HEK293 (cell line): ENCODE results near the gene RHOG.
"Not testable (repeated sequence)": the region's sequence is repeated elsewhere in the genome, so short reads cannot be mapped to it uniquely, and the experiment has no call there.

ENCODE experiments used
- CTCF ChIA-PET: fragments of 350-600 bp; formaldehyde crosslinking; extraction: SDS; loops from one replicate; lab custom pipeline; 2021; ENCODE audit warnings: antibody characterized with exemption; lab: Yijun Ruan, JAX
- POLR2A ChIA-PET: fragments of 300-600 bp; formaldehyde crosslinking; extraction: SDS; loops from one replicate; lab custom pipeline; 2020; ENCODE audit warnings: antibody characterized with exemption, inconsistent platforms; lab: Yijun Ruan, JAX
- H3K27ac ChIP-seq: fragments of 200-500 bp; sonication (Bioruptor generic); 2 replicates; pipeline ENCODE4 v1.5.1; 2014; ENCODE audit warnings: low read depth, low read length, control low read depth, inconsistent platforms; ENCODE audit errors: extremely low read depth
- H3K36me3 ChIP-seq, 2 experiments: fragments of 200-500 bp in 1 of 2; sonication (Bioruptor generic) in 1 of 2; 1 replicate in 1 of 2; 2 replicates in 1 of 2; pipeline ENCODE4 v1.5.1; 2014 to 2017; ENCODE audit warnings: inconsistent platforms in 2 of 2, low read length in 2 of 2; ENCODE audit not compliant: control insufficient read depth in 2 of 2, insufficient read depth in 1 of 2
- H3K4me1 ChIP-seq: fragments of 200-500 bp; sonication (Bioruptor generic); 2 replicates; pipeline ENCODE4 v1.5.1; 2014; ENCODE audit warnings: mild to moderate bottlenecking, low read length, inconsistent platforms; ENCODE audit not compliant: control insufficient read depth, insufficient read depth
- H3K4me3 ChIP-seq: 2 replicates; pipeline ENCODE4 v1.5.1; 2011; ENCODE audit warnings: low read depth, mild to moderate bottlenecking, control low read depth, low read length, moderate library complexity
- H3K9me3 ChIP-seq: fragments of 200-500 bp; sonication (Bioruptor generic); 2 replicates; pipeline ENCODE4 v1.5.1; 2014; ENCODE audit warnings: low read depth, low read length, inconsistent platforms; ENCODE audit not compliant: control insufficient read depth, insufficient read depth
- GLIS1 ChIP-seq: fragments of 450-650 bp; formaldehyde crosslinking; IDR thresholded peaks from 2 replicates; pipeline ENCODE4 v1.5.1; 2016; ENCODE audit warnings: missing biosample characterization, missing genetic modification characterization
- KLF9 ChIP-seq: fragments of 450-650 bp; formaldehyde crosslinking; IDR thresholded peaks from 2 replicates; pipeline ENCODE4 v1.5.1; 2016; ENCODE audit warnings: missing biosample characterization, missing genetic modification characterization, low read depth
- OSR2 ChIP-seq: fragments of 450-650 bp; formaldehyde crosslinking; IDR thresholded peaks from 2 replicates; pipeline ENCODE4 v1.5.1; 2016; ENCODE audit warnings: missing biosample characterization, missing genetic modification characterization
- PRDM1 ChIP-seq: fragments of 450-650 bp; formaldehyde crosslinking; IDR thresholded peaks from 2 replicates; pipeline ENCODE4; 2016; ENCODE audit warnings: missing biosample characterization, missing genetic modification characterization
- SETDB1 ChIP-seq: IDR thresholded peaks from one replicate; pipeline ENCODE4 v1.6.1; 2017; ENCODE audit warnings: mild to moderate bottlenecking, low read length, moderate library complexity, mixed read lengths; ENCODE audit not compliant: insufficient read length
- SP7 ChIP-seq: fragments of 450-650 bp; formaldehyde crosslinking; IDR thresholded peaks from 2 replicates; pipeline ENCODE4 v1.5.1; 2016; ENCODE audit warnings: missing biosample characterization, missing genetic modification characterization
- WT1 ChIP-seq: fragments of 450-650 bp; formaldehyde crosslinking; IDR thresholded peaks from 2 replicates; pipeline ENCODE4 v1.5.1; 2016; ENCODE audit warnings: missing biosample characterization, missing genetic modification characterization
- ZBTB17 ChIP-seq: fragments of 450-650 bp; formaldehyde crosslinking; IDR thresholded peaks from 2 replicates; pipeline ENCODE4 v1.5.1; 2016; ENCODE audit warnings: missing biosample characterization, missing genetic modification characterization
- ZEB2 ChIP-seq: fragments of 450-650 bp; formaldehyde crosslinking; IDR thresholded peaks from 2 replicates; pipeline ENCODE4 v1.5.1; 2016; ENCODE audit warnings: missing biosample characterization, missing genetic modification characterization
- ZNF121 ChIP-seq: fragments of 450-650 bp; formaldehyde crosslinking; IDR thresholded peaks from 2 replicates; pipeline ENCODE4 v1.5.1; 2016; ENCODE audit warnings: missing biosample characterization, missing genetic modification characterization
- ZNF16 ChIP-seq: fragments of 450-650 bp; formaldehyde crosslinking; IDR thresholded peaks from 2 replicates; pipeline ENCODE4 v1.5.1; 2016; ENCODE audit warnings: low read depth, missing biosample characterization, missing genetic modification characterization
- ZNF221 ChIP-seq: fragments of 450-650 bp; formaldehyde crosslinking; IDR thresholded peaks from 2 replicates; pipeline ENCODE4 v1.5.1; 2017; ENCODE audit warnings: missing biosample characterization, missing genetic modification characterization, borderline replicate concordance
- ZNF239 ChIP-seq: fragments of 450-650 bp; formaldehyde crosslinking; IDR thresholded peaks from 2 replicates; pipeline ENCODE4 v1.5.1; 2016; ENCODE audit warnings: missing biosample characterization, missing genetic modification characterization
- ZNF398 ChIP-seq: fragments of 450-650 bp; formaldehyde crosslinking; IDR thresholded peaks from 2 replicates; pipeline ENCODE4 v1.5.1; 2017; ENCODE audit warnings: missing biosample characterization, missing genetic modification characterization
- ZNF501 ChIP-seq: fragments of 450-650 bp; formaldehyde crosslinking; IDR thresholded peaks from 2 replicates; pipeline ENCODE4 v1.5.1; 2016; ENCODE audit warnings: missing biosample characterization, missing genetic modification characterization
- ZNF580 ChIP-seq: fragments of 450-650 bp; formaldehyde crosslinking; IDR thresholded peaks from 2 replicates; pipeline ENCODE4 v1.5.1; 2016; ENCODE audit warnings: missing biosample characterization, missing genetic modification characterization
- ZNF645 ChIP-seq: fragments of 450-650 bp; formaldehyde crosslinking; IDR thresholded peaks from 2 replicates; pipeline ENCODE4; 2016; ENCODE audit warnings: missing biosample characterization, missing genetic modification characterization
- ZNF677 ChIP-seq: fragments of 450-650 bp; IDR thresholded peaks from 2 replicates; pipeline ENCODE4 v1.5.0; 2018; ENCODE audit warnings: missing biosample characterization, mild to moderate bottlenecking, missing genetic modification characterization, moderate library complexity
- TF ChIP-seq, protein P1 (sequence below): fragments of 450-650 bp; formaldehyde crosslinking; IDR thresholded peaks from 2 replicates; pipeline ENCODE4 v1.5.1; 2017; ENCODE audit warnings: missing biosample characterization, missing genetic modification characterization
- TF ChIP-seq, protein P2 (sequence below): fragments of 450-650 bp; formaldehyde crosslinking; IDR thresholded peaks from 2 replicates; pipeline ENCODE4 v1.5.1; 2016; ENCODE audit warnings: missing biosample characterization, missing genetic modification characterization

The RHOG gene

GRCh38 chr11:3860898-3861393 lies 20.2 kb upstream of the RHOG start:
- not testable (repeated sequence) for H3K4me1 ChIP-seq, H3K27ac ChIP-seq, H3K4me3 ChIP-seq

GRCh38 chr11:3860375-3860774 lies 19.6 kb upstream of the RHOG start:
- H3K27ac ChIP-seq = no peak overlapping the region
- H3K36me3 ChIP-seq = no peaks in the 10 kb centered on the region
- TF ChIP-seq PRDM1 (tag by site-specific recombination) (no peak), ZNF645 (tag by site-specific recombination) (no peak), WT1 (tag by site-specific recombination) (no peak), KLF9 (tag by site-specific recombination) (no peak), ZNF239 (tag by site-specific recombination) (no peak), ZNF677 (tag by site-specific recombination) (no peak), ZNF16 (tag by site-specific recombination) (no peak), ZNF501 (tag by site-specific recombination) (no peak), ZNF221 (tag by site-specific recombination) (no peak), ZEB2 (no peak)
- TF ChIP-seq, protein P1, sequence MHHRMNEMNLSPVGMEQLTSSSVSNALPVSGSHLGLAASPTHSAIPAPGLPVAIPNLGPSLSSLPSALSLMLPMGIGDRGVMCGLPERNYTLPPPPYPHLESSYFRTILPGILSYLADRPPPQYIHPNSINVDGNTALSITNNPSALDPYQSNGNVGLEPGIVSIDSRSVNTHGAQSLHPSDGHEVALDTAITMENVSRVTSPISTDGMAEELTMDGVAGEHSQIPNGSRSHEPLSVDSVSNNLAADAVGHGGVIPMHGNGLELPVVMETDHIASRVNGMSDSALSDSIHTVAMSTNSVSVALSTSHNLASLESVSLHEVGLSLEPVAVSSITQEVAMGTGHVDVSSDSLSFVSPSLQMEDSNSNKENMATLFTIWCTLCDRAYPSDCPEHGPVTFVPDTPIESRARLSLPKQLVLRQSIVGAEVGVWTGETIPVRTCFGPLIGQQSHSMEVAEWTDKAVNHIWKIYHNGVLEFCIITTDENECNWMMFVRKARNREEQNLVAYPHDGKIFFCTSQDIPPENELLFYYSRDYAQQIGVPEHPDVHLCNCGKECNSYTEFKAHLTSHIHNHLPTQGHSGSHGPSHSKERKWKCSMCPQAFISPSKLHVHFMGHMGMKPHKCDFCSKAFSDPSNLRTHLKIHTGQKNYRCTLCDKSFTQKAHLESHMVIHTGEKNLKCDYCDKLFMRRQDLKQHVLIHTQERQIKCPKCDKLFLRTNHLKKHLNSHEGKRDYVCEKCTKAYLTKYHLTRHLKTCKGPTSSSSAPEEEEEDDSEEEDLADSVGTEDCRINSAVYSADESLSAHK (tag by site-specific recombination) = no peak
- TF ChIP-seq, all 188 proteins: peak for 0
- H3K4me1 ChIP-seq = no peaks in the 10 kb centered on the region
- H3K4me3 ChIP-seq = no peak overlapping the region
- ChIA-PET POLR2A (no interaction called here), CTCF (interaction anchor here (2.7 to 5.0 kb wide), 2 partner anchors 11 to 213 kb away, joined by 19 to 21 read pairs; no protein-coding TSS in a partner anchor)
- no peaks in the 10 kb centered on the region for H3K9me3 ChIP-seq

More at GRCh38 chr11:3860898-3861393, 20.2 kb upstream of the RHOG start:
- TF ChIP-seq GLIS1 (tag by site-specific recombination) (peak; percentile 33; the same call in 1 of the 2 replicates), PRDM1 (tag by site-specific recombination) (peak; percentile 43; the same call in 1 of the 2 replicates), ZNF398 (tag by site-specific recombination) (peak; percentile 63), ZNF121 (tag by site-specific recombination) (peak; percentile 72), OSR2 (peak; percentile 85), ZBTB17 (tag by site-specific recombination) (peak; percentile 66), ZNF580 (tag by site-specific recombination) (0 out of 2 replicates have a peak, but pooled peaks have one; percentile 25), SETDB1 (peak; percentile 52), SP7 (0 out of 2 replicates have a peak, but pooled peaks have one; percentile 25)
- TF ChIP-seq, protein P2, sequence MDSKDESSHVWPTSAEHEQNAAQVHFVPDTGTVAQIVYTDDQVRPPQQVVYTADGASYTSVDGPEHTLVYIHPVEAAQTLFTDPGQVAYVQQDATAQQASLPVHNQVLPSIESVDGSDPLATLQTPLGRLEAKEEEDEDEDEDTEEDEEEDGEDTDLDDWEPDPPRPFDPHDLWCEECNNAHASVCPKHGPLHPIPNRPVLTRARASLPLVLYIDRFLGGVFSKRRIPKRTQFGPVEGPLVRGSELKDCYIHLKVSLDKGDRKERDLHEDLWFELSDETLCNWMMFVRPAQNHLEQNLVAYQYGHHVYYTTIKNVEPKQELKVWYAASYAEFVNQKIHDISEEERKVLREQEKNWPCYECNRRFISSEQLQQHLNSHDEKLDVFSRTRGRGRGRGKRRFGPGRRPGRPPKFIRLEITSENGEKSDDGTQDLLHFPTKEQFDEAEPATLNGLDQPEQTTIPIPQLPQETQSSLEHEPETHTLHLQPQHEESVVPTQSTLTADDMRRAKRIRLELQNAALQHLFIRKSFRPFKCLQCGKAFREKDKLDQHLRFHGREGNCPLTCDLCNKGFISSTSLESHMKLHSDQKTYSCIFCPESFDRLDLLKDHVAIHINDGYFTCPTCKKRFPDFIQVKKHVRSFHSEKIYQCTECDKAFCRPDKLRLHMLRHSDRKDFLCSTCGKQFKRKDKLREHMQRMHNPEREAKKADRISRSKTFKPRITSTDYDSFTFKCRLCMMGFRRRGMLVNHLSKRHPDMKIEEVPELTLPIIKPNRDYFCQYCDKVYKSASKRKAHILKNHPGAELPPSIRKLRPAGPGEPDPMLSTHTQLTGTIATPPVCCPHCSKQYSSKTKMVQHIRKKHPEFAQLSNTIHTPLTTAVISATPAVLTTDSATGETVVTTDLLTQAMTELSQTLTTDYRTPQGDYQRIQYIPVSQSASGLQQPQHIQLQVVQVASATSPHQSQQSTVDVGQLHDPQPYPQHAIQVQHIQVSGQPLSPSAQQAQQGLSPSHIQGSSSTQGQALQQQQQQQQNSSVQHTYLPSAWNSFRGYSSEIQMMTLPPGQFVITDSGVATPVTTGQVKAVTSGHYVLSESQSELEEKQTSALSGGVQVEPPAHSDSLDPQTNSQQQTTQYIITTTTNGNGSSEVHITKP (tag by site-specific recombination) = peak; percentile 30; the same call in 1 of the 2 replicates
- POLR2A ChIA-PET, H3K36me3 ChIP-seq, H3K9me3 ChIP-seq: not testable (repeated sequence)
- CTCF ChIA-PET = interaction anchor here (1.3 to 5.0 kb wide), 3 partner anchors 11 to 212 kb away, joined by 6 to 21 read pairs (median 19); no protein-coding TSS in a partner anchor
